ENCODE data around the gene SYT4.

Gene SYT4

GRCh38 chr18:43275546-43275945 is 1.7 kb downstream of the SYT4 start:
- H3K4me3 ChIP-seq (ENCODE audit: extremely low read depth, insufficient read depth, low read length, poor library complexity, severe bottlenecking) = no peak overlapping the region
- no peaks in the 10 kb centered on the region for H3K36me3 ChIP-seq (ENCODE audit: control insufficient read depth, insufficient read depth, low read length)
- no peaks in the 10 kb centered on the region for H3K9me3 ChIP-seq (ENCODE audit: control insufficient read depth, low read length)
- WGBS, 2 experiments (ENCODE audit: insufficient coverage in 2 of 2) = no CpG with 5 or more reads among the region's 1 CpG
- no peak overlapping the region for H3K27ac ChIP-seq (ENCODE audit: low read depth, low read length, severe bottlenecking)
- no peaks in the 10 kb centered on the region for H3K4me1 ChIP-seq (ENCODE audit: control insufficient read depth, insufficient read depth, low read length, poor library complexity, severe bottlenecking)

GRCh38 chr18:43274526-43274925 is 2.8 kb downstream of the SYT4 start:
- H3K36me3 ChIP-seq (ENCODE audit: control insufficient read depth, insufficient read depth, low read length) = no peaks in the 10 kb centered on the region
- H3K4me1 ChIP-seq (ENCODE audit: control insufficient read depth, insufficient read depth, low read length, poor library complexity, severe bottlenecking) = no peaks in the 10 kb centered on the region
- H3K9me3 ChIP-seq (ENCODE audit: control insufficient read depth, low read length) = no peaks in the 10 kb centered on the region
- no peak overlapping the region for H3K4me3 ChIP-seq (ENCODE audit: extremely low read depth, insufficient read depth, low read length, poor library complexity, severe bottlenecking)
- H3K27ac ChIP-seq (ENCODE audit: low read depth, low read length, severe bottlenecking) = no peak overlapping the region
- no CpG with 5 or more reads among the region's 1 CpG for WGBS, 2 experiments (ENCODE audit: insufficient coverage in 2 of 2)

DNA sequence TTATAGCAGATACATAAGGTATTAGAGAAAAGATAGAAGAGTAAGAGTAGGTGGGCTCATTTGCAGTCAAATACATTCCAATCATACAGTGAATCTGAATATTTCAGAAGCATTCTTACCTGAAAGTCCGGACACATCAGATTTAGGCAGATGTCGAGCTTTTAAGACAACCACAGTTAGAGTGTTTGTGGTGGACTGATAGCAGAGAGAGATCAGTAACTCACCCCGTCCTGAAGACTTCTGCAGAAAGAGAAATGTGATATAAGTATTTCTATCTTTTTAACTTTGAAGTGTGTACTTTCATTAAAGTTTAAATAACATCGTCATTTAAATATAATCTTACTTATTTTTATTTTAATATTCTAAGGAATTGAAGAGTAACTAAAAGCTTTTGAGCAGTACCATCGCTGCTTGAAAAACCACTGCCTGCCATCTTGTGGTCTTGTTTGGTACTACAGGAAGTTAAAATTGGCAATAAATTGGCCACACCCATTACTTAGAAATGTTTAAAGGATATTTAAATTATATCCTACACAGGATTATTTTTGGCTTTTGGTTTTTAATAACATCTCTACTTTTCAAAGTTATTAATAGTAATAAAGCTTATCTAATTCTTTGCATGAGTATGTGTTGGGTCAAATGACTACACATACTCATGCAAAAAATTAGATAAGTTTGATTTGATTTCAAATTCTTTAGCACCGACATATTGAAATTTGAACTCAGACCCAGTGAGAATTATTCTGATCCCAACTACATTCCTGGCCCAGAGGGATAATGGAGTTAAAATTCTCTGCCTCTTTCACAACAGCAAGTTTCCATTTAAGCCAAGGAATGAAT is 5.5 kb downstream of the SYT4 start:
- no CpG with 5 or more reads among the region's 6 CpGs for WGBS, 2 experiments (ENCODE audit: insufficient coverage in 2 of 2)
- Histone ChIP-seq H3K36me3 (ENCODE audit: control insufficient read depth, insufficient read depth, low read length) (no peaks in the 10 kb centered on the region), H3K4me3 (ENCODE audit: extremely low read depth, insufficient read depth, low read length, poor library complexity, severe bottlenecking) (no peak overlapping the region), H3K9me3 (ENCODE audit: control insufficient read depth, low read length) (no peaks in the 10 kb centered on the region), H3K27ac (ENCODE audit: low read depth, low read length, severe bottlenecking) (no peak overlapping the region), H3K4me1 (ENCODE audit: control insufficient read depth, insufficient read depth, low read length, poor library complexity, severe bottlenecking) (no peaks in the 10 kb centered on the region)

DNA sequence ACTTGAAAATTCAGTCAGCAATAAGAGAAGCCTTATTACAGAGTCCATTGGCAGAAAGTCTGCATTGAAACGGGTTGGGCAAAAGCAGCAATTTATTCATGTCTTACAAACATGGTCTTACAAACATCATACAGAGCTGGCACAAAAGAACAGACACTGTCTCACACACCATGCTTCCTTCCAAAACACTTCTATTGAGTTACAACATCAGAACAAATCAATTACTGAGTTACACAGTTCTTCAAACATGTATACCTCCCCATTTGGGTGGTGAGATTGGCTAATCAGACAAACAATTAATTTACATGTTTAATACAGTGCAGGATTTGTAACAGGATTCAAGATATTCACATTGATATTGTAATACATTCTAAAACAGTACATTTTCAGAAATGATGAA is 9.5 kb downstream of the SYT4 start:
- 80 to 88% methylated on average over 1 of the region's 1 CpG for WGBS, 2 experiments (ENCODE audit: insufficient coverage in 2 of 2)
- no peak overlapping the region for H3K27ac ChIP-seq (ENCODE audit: low read depth, low read length, severe bottlenecking)
- H3K4me1 ChIP-seq (ENCODE audit: control insufficient read depth, insufficient read depth, low read length, poor library complexity, severe bottlenecking) = no peaks in the 10 kb centered on the region

GRCh38 chr18:43265465-43265864 is 11.8 kb downstream of the SYT4 start:
- Histone ChIP-seq H3K36me3 (ENCODE audit: control insufficient read depth, insufficient read depth, low read length) (no peaks in the 10 kb centered on the region), H3K27ac (ENCODE audit: low read depth, low read length, severe bottlenecking) (no peak overlapping the region), H3K4me3 (ENCODE audit: extremely low read depth, insufficient read depth, low read length, poor library complexity, severe bottlenecking) (no peak overlapping the region), H3K4me1 (ENCODE audit: control insufficient read depth, insufficient read depth, low read length, poor library complexity, severe bottlenecking) (no peaks in the 10 kb centered on the region), H3K9me3 (ENCODE audit: control insufficient read depth, low read length) (no peaks in the 10 kb centered on the region)
- 83% methylated on average over 1 of the region's 4 CpGs; no CpG with 5 or more reads in 1 of the 2 experiments for WGBS, 2 experiments (ENCODE audit: insufficient coverage in 2 of 2)

More for the DNA sequence above, 9.5 kb downstream of the SYT4 start:
- H3K4me3 ChIP-seq (ENCODE audit: extremely low read depth, insufficient read depth, low read length, poor library complexity, severe bottlenecking) = no peak overlapping the region
- no peaks in the 10 kb centered on the region for H3K36me3 ChIP-seq (ENCODE audit: control insufficient read depth, insufficient read depth, low read length)
- H3K9me3 ChIP-seq (ENCODE audit: control insufficient read depth, low read length) = no peaks in the 10 kb centered on the region

DNA sequence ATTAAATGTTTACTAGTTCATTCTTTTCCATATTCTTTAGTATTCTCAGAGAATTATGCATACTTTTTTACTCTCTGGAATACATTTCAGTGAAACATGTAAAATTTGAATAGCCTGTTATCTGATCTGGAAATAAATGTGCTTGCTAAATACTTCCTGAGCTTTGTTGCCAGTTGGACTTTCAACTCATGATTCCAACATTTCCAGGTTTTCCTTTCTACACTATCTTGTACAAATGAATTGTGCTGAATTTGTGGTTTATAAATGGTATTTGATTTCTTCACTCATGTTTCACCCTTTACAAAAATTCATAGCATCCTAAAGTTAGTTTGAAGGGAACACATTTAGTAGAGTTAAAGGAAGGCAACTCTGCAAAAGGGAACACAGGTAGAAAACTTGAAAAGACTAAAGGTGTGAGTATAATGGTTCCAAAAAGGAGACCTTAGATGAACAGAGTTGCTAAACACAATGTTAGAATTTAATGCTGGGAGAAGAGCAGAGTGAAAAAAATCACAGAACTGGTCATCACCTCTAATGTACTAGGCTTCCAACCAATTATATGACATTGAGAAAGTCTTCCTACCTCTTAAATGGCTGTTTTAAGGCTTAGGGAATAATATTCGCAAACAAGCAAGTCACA is 28.6 kb downstream of the SYT4 start:
- no peaks in the 10 kb centered on the region for H3K9me3 ChIP-seq (ENCODE audit: control insufficient read depth, low read length)
- H3K4me1 ChIP-seq (ENCODE audit: control insufficient read depth, insufficient read depth, low read length, poor library complexity, severe bottlenecking) = no peaks in the 10 kb centered on the region
- no peak overlapping the region for H3K27ac ChIP-seq (ENCODE audit: low read depth, low read length, severe bottlenecking)
- WGBS, 2 experiments (ENCODE audit: insufficient coverage in 2 of 2) = 100% methylated on average over 1 of the region's 1 CpG; no CpG with 5 or more reads in 1 of the 2 experiments
- no peaks in the 10 kb centered on the region for H3K36me3 ChIP-seq (ENCODE audit: control insufficient read depth, insufficient read depth, low read length)
- no peak overlapping the region for H3K4me3 ChIP-seq (ENCODE audit: extremely low read depth, insufficient read depth, low read length, poor library complexity, severe bottlenecking)

DNA sequence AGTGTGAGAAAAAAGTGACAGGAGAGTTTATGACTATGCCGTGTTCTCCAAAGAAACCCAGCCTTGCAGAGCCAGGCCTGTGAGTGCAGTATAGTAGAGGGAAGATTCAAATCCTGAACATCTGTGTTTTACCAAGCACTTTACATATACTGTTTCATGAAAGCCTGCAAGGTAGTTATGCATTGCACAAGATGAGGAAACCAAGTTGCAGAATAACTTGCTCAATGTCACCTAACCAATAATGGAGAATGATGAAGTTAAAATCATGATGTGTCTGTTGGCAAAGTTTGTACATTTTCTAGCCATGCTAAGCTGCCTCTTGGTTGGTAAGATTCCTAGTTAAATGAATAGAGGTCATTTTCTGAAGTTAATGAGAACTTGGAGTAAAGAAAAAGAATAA is 29.3 kb downstream of the SYT4 start:
- H3K36me3 ChIP-seq (ENCODE audit: control insufficient read depth, insufficient read depth, low read length) = no peaks in the 10 kb centered on the region
- WGBS, 2 experiments (ENCODE audit: insufficient coverage in 2 of 2) = no CpG with 5 or more reads among the region's 1 CpG
- no peaks in the 10 kb centered on the region for H3K9me3 ChIP-seq (ENCODE audit: control insufficient read depth, low read length)
- H3K27ac ChIP-seq (ENCODE audit: low read depth, low read length, severe bottlenecking) = no peak overlapping the region
- H3K4me3 ChIP-seq (ENCODE audit: extremely low read depth, insufficient read depth, low read length, poor library complexity, severe bottlenecking) = no peak overlapping the region
- no peaks in the 10 kb centered on the region for H3K4me1 ChIP-seq (ENCODE audit: control insufficient read depth, insufficient read depth, low read length, poor library complexity, severe bottlenecking)

GRCh38 chr18:43238429-43238828 is 38.9 kb downstream of the SYT4 start:
- Histone ChIP-seq H3K36me3 (ENCODE audit: control insufficient read depth, insufficient read depth, low read length) (no peaks in the 10 kb centered on the region), H3K27ac (ENCODE audit: low read depth, low read length, severe bottlenecking) (no peak overlapping the region), H3K9me3 (ENCODE audit: control insufficient read depth, low read length) (no peaks in the 10 kb centered on the region), H3K4me3 (ENCODE audit: extremely low read depth, insufficient read depth, low read length, poor library complexity, severe bottlenecking) (no peak overlapping the region), H3K4me1 (ENCODE audit: control insufficient read depth, insufficient read depth, low read length, poor library complexity, severe bottlenecking) (no peaks in the 10 kb centered on the region)
- 90 to 100% methylated on average over 1 to 2 of the region's 2 CpGs for WGBS, 2 experiments (ENCODE audit: insufficient coverage in 2 of 2)

DNA sequence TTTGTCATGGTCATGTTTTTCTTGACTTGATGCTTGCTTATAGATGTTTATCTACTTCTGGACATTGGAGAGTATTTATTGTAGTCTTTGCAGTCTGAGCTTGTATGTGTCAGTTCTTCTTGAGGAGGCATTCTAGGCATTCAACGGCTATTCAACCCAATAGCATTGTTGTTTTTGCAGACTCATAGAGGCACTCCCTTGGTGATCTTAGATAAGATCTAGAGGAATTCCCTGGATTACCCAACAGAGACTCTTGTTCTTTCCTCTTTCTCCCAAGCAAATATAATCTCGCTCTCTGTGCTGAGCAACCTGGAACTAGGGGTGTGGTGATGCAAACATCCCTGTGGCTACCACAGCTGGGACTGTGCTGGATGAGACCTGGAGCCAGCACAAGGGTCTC is 40.4 kb downstream of the SYT4 start:
- H3K9me3 ChIP-seq (ENCODE audit: control insufficient read depth, low read length) = no peaks in the 10 kb centered on the region
- H3K36me3 ChIP-seq (ENCODE audit: control insufficient read depth, insufficient read depth, low read length) = no peaks in the 10 kb centered on the region
- 80% methylated on average over 1 of the region's 2 CpGs; no CpG with 5 or more reads in 1 of the 2 experiments for WGBS, 2 experiments (ENCODE audit: insufficient coverage in 2 of 2)
- H3K27ac ChIP-seq (ENCODE audit: low read depth, low read length, severe bottlenecking) = no peak overlapping the region
- no peaks in the 10 kb centered on the region for H3K4me1 ChIP-seq (ENCODE audit: control insufficient read depth, insufficient read depth, low read length, poor library complexity, severe bottlenecking)
- H3K4me3 ChIP-seq (ENCODE audit: extremely low read depth, insufficient read depth, low read length, poor library complexity, severe bottlenecking) = no peak overlapping the region

GRCh38 chr18:43234889-43235288 is 42.4 kb downstream of the SYT4 start:
- no peaks in the 10 kb centered on the region for H3K36me3 ChIP-seq (ENCODE audit: control insufficient read depth, insufficient read depth, low read length)
- H3K4me3 ChIP-seq (ENCODE audit: extremely low read depth, insufficient read depth, low read length, poor library complexity, severe bottlenecking) = no peak overlapping the region
- H3K4me1 ChIP-seq (ENCODE audit: control insufficient read depth, insufficient read depth, low read length, poor library complexity, severe bottlenecking) = no peaks in the 10 kb centered on the region
- H3K27ac ChIP-seq (ENCODE audit: low read depth, low read length, severe bottlenecking) = no peak overlapping the region
- WGBS, 2 experiments (ENCODE audit: insufficient coverage in 2 of 2) = 100% methylated on average over 1 of the region's 2 CpGs
- H3K9me3 ChIP-seq (ENCODE audit: control insufficient read depth, low read length) = no peaks in the 10 kb centered on the region

DNA sequence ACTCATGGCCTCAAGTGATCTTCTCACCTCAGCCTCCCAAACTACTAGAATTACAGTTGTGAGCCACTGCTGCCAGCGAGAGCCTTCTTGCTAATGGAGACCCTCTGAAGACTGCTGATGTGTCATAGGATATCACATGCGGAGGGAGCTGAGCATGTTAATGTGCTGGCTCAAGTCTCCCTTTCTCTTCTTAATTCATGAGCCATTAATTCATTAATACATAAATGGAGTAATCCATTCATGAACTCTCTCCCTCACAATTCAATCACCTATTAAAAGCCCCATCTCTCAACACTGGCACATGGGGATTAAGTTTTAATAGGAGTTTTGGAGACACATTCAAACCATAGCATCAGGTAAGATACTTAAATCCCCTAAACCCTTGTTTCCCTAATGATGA is 54.8 kb downstream of the SYT4 start:
- Histone ChIP-seq H3K27ac (ENCODE audit: low read depth, low read length, severe bottlenecking) (no peak overlapping the region), H3K4me3 (ENCODE audit: extremely low read depth, insufficient read depth, low read length, poor library complexity, severe bottlenecking) (no peak overlapping the region), H3K36me3 (ENCODE audit: control insufficient read depth, insufficient read depth, low read length) (no peaks in the 10 kb centered on the region), H3K9me3 (ENCODE audit: control insufficient read depth, low read length) (no peaks in the 10 kb centered on the region), H3K4me1 (ENCODE audit: control insufficient read depth, insufficient read depth, low read length, poor library complexity, severe bottlenecking) (no peaks in the 10 kb centered on the region)
- WGBS, 2 experiments (ENCODE audit: insufficient coverage in 2 of 2) = 100% methylated on average over 1 of the region's 2 CpGs; no CpG with 5 or more reads in 1 of the 2 experiments

All from mesodermal cell (in vitro differentiated cells).